ENCODE results near the gene RGMA.

- TF ChIP-seq POLR2A (IDR thresholded peaks at IDR 0.05), result no peak
- no peak for TF ChIP-seq CTCF (IDR thresholded peaks at IDR 0.05)
Observed at GRCh38 chr15:93072011-93072410, 17.0 kb downstream of the RGMA start.

Data from tibial nerve (tissue), 3 donors.